H1 (cell line): ENCODE results near the gene STARD13.

ENCODE experiments used
- BRCA1 ChIP-seq: IDR thresholded peaks from 2 replicates; pipeline ENCODE4 v1.6.1; 2012; ENCODE audit warnings: low read depth, low read length, improper control_type of control experiment
- CEBPB ChIP-seq: IDR thresholded peaks from 2 replicates; pipeline ENCODE4 v1.6.1; 2012; ENCODE audit warnings: low read depth, low read length
- CHD2 ChIP-seq: IDR thresholded peaks from 2 replicates; pipeline ENCODE4 v1.6.1; 2012; ENCODE audit warnings: low read length, improper control_type of control experiment
- CTCF ChIP-seq, 3 experiments: IDR thresholded peaks; 1 replicate in 2 of 3; 2 replicates in 1 of 3; pipeline versions ENCODE4 v1.5.1 to v1.6.1; 2011; ENCODE audit warnings: low read length in 3 of 3, mild to moderate bottlenecking in 3 of 3, inconsistent platforms in 2 of 3, low read depth in 1 of 3, moderate library complexity in 1 of 3; ENCODE audit not compliant: insufficient read depth in 1 of 3; ENCODE audit errors: control extremely low read depth in 1 of 3
- EGR1 ChIP-seq: IDR thresholded peaks from 2 replicates; pipeline ENCODE4 v1.6.1; 2011; ENCODE audit warnings: low read depth, low read length, borderline replicate concordance
- EP300 ChIP-seq, 2 experiments: IDR thresholded peaks; 1 replicate in 1 of 2; 2 replicates in 1 of 2; pipeline ENCODE4 v1.6.1; 2011 to 2012; ENCODE audit warnings: low read depth in 2 of 2, low read length in 2 of 2, mild to moderate bottlenecking in 2 of 2, borderline replicate concordance in 1 of 2, inconsistent platforms in 1 of 2, moderate library complexity in 1 of 2
- GABPA ChIP-seq: IDR thresholded peaks from 2 replicates; pipeline ENCODE4 v1.6.1; 2011; ENCODE audit warnings: mild to moderate bottlenecking, low read length, moderate library complexity, borderline replicate concordance; ENCODE audit not compliant: insufficient read depth
- HDAC2 ChIP-seq, 2 experiments: fragments of 300-600 bp in 1 of 2; sonication (generic) in 1 of 2; IDR thresholded peaks; 2 replicates each; pipeline ENCODE4 v1.6.1; 2011 to 2012; ENCODE audit warnings: low read depth in 2 of 2, low read length in 2 of 2, mild to moderate bottlenecking in 2 of 2, moderate library complexity in 2 of 2, borderline replicate concordance in 1 of 2, inconsistent platforms in 1 of 2
- POLR2A ChIP-seq, 2 experiments: IDR thresholded peaks; 1 replicate in 1 of 2; 2 replicates in 1 of 2; pipeline ENCODE4 v1.6.1; 2011; ENCODE audit warnings: low read depth in 2 of 2, low read length in 2 of 2, mild to moderate bottlenecking in 2 of 2; ENCODE audit errors: control extremely low read depth in 1 of 2
- RBBP5 ChIP-seq: IDR thresholded peaks from 2 replicates; pipeline ENCODE4 v1.7.1; 2012; ENCODE audit warnings: low read depth, mild to moderate bottlenecking, inconsistent platforms, low read length, moderate library complexity, borderline replicate concordance
- SIN3A ChIP-seq, 2 experiments: IDR thresholded peaks in 1 of 2; conservative IDR thresholded peaks in 1 of 2; 2 replicates each; pipeline ENCODE4 v1.6.1; 2011 to 2012; ENCODE audit warnings: low read length in 2 of 2, improper control_type of control experiment in 1 of 2, low read depth in 1 of 2, mild to moderate bottlenecking in 1 of 2
- TAF1 ChIP-seq: IDR thresholded peaks from 2 replicates; pipeline ENCODE4 v1.6.1; 2011; ENCODE audit warnings: mild to moderate bottlenecking, low read depth, low read length
- YY1 ChIP-seq: IDR thresholded peaks from 2 replicates; pipeline ENCODE4 v1.6.1; 2011; ENCODE audit warnings: low read depth, mild to moderate bottlenecking, low read length

- TF ChIP-seq CTCF (IDR thresholded peaks at IDR 0.05; ENCODE audit: control extremely low read depth in 1 of 3, insufficient read depth in 1 of 3, low read depth in 1 of 3, low read length in 3 of 3) = no peak
- TF ChIP-seq TAF1 = no peak
- TF ChIP-seq CHD2 = no peak
- TF ChIP-seq EGR1 = no peak
- TF ChIP-seq EP300 (IDR thresholded peaks at IDR 0.05; ENCODE audit: borderline replicate concordance in 1 of 2, low read depth in 2 of 2, low read length in 2 of 2) = no peak
- no peak for TF ChIP-seq SIN3A (conservative IDR thresholded peaks at IDR 0.05 in 1 of 2, IDR thresholded peaks at IDR 0.05 in 1 of 2; ENCODE audit: low read depth in 1 of 2, low read length in 2 of 2)
- no peak for TF ChIP-seq BRCA1
- no peak for TF ChIP-seq YY1
- no peak for TF ChIP-seq CEBPB
- TF ChIP-seq POLR2A (IDR thresholded peaks at IDR 0.05; ENCODE audit: control extremely low read depth in 1 of 2, low read depth in 2 of 2, low read length in 2 of 2) = no peak
- TF ChIP-seq HDAC2 (IDR thresholded peaks at IDR 0.05; ENCODE audit: borderline replicate concordance in 1 of 2, low read depth in 2 of 2, low read length in 2 of 2) = no peak
- no peak for TF ChIP-seq RBBP5
- TF ChIP-seq GABPA = no peak
These were observed 21.5 kb downstream of the STARD13 start for GRCh38 chr13:33263976-33264619.
